Smooth muscle cell (in vitro differentiated cells): ENCODE data around the gene IL10RB. TPM values are rescaled to one million over a fixed set of nuclear protein-coding genes. Genes with fewer than 3 reads are reported as not detected.

ENCODE experiments used
- DNase-seq: peaks from one replicate; lab custom pipeline; 2025; ENCODE audit not compliant: unreplicated experiment; lab: John Stamatoyannopoulos, UW
- H2AFZ ChIP-seq: fragments of 200-600 bp; sonication (generic); 2 replicates; pipeline ENCODE4 v1.6.0; 2016; ENCODE audit warnings: antibody characterized with exemption, low read depth, mild to moderate bottlenecking
- H3F3A ChIP-seq: fragments of 200-600 bp; sonication (generic); 2 replicates; pipeline ENCODE4 v1.6.0; 2017; ENCODE audit warnings: antibody characterized with exemption, low read depth
- H3K27ac ChIP-seq: fragments of 200-600 bp; sonication (generic); 2 replicates; pipeline ENCODE4 v1.5.1; 2016; ENCODE audit warnings: low read depth, mild to moderate bottlenecking
- H3K27me3 ChIP-seq: fragments of 200-600 bp; sonication (generic); 2 replicates; pipeline ENCODE4 v1.6.1; 2016; ENCODE audit warnings: low read depth, mild to moderate bottlenecking
- H3K36me3 ChIP-seq: fragments of 200-600 bp; sonication (generic); 2 replicates; pipeline ENCODE4 v1.5.1; 2016; ENCODE audit warnings: low read depth
- H3K4me1 ChIP-seq: fragments of 200-600 bp; sonication (generic); 2 replicates; pipeline ENCODE4 v1.5.1; 2016; ENCODE audit warnings: low read depth
- H3K4me2 ChIP-seq: fragments of 200-600 bp; sonication (generic); 2 replicates; pipeline ENCODE4 v1.6.0; 2016; ENCODE audit warnings: mild to moderate bottlenecking
- H3K4me3 ChIP-seq: fragments of 200-600 bp; sonication (generic); 2 replicates; pipeline ENCODE4 v1.5.1; 2016; ENCODE audit warnings: mild to moderate bottlenecking
- H3K79me2 ChIP-seq: fragments of 200-600 bp; sonication (generic); 2 replicates; pipeline ENCODE4 v1.6.0; 2016; ENCODE audit warnings: low read depth, mild to moderate bottlenecking
- H3K9ac ChIP-seq: fragments of 200-600 bp; sonication (generic); 2 replicates; pipeline ENCODE4 v1.6.0; 2016; ENCODE audit warnings: low read depth
- H3K9me3 ChIP-seq: fragments of 200-600 bp; sonication (generic); replicated peaks from 2 replicates; pipeline ENCODE4 v1.5.1; 2016; ENCODE audit warnings: low read depth
- H4K20me1 ChIP-seq: fragments of 200-600 bp; sonication (generic); 2 replicates; pipeline ENCODE4 v1.6.0; 2016; ENCODE audit warnings: low read depth
- WGBS: methylation state at CpG from one replicate; pipeline ENCODE4 v1.1.7; 2016; ENCODE audit warnings: low lambda C conversion rate; 5-methylcytosine and 5-hydroxymethylcytosine counted together
- polyA plus RNA-seq: library from polyadenylated mRNA; unstranded; fragments of >200 nt; fragmentation: Nextera tagmentation; extraction: Ambion mirVana; gene quantifications from 2 replicates; pipeline ENCODE4 v1.2.1, GENCODE V29; 2016
- total RNA-seq: library from RNA; depleted of rRNA; stranded (reverse); fragments of >200 nt; gene quantifications from 2 replicates; pipeline ENCODE4 v1.2.3, GENCODE V29; 2014
- TF ChIP-seq, protein P1 (sequence below): fragments of 200-600 bp; sonication (generic); IDR thresholded peaks from 2 replicates; pipeline ENCODE4 v1.5.1; 2017; ENCODE audit warnings: borderline replicate concordance, mild to moderate bottlenecking, antibody characterized with exemption; ENCODE audit not compliant: insufficient read depth, poor library complexity, severe bottlenecking

Gene IL10RB
- total and polyA plus RNA-seq, 2 experiments from 2014 or later, result 34.4 to 40.2 TPM

DNA sequence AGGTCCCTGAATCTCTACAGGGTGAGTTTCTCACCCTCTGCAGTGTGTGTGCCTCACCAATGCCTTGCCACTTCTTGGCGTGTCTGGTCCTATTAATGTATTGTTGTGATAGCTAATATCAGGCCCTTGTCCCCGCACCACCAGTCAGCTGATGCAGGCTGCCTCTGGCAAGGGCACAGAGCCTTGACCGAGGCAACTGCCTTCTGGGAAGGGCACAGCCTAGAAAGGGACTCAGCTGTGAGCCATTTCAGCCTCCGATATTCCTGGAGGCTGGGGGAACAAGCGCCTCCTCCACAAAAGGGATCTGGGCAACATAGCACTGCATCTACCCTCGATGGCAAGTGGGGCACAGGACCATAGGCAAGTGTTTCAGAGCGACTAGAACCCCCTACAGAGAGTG, 27.0 kb downstream of the IL10RB start:
- Histone ChIP-seq H4K20me1 (no peaks in the 10 kb centered on the region), H3K27me3 (no peaks in the 10 kb centered on the region), H3K79me2 (no peaks in the 10 kb centered on the region), H3K4me3 (no peak overlapping the region), H3K4me2 (no peak overlapping the region), H3F3A (no peaks in the 10 kb centered on the region), H3K27ac (no peak overlapping the region), H3K4me1 (no peaks in the 10 kb centered on the region), H3K36me3 (no peaks in the 10 kb centered on the region), H3K9ac (no peak overlapping the region), H3K9me3 (no peaks in the 10 kb centered on the region), H2AFZ (no peak overlapping the region)
- WGBS, result 97% methylated on average over 7 of the region's 7 CpGs
- no peak for DNase-seq
- TF ChIP-seq, protein P1, sequence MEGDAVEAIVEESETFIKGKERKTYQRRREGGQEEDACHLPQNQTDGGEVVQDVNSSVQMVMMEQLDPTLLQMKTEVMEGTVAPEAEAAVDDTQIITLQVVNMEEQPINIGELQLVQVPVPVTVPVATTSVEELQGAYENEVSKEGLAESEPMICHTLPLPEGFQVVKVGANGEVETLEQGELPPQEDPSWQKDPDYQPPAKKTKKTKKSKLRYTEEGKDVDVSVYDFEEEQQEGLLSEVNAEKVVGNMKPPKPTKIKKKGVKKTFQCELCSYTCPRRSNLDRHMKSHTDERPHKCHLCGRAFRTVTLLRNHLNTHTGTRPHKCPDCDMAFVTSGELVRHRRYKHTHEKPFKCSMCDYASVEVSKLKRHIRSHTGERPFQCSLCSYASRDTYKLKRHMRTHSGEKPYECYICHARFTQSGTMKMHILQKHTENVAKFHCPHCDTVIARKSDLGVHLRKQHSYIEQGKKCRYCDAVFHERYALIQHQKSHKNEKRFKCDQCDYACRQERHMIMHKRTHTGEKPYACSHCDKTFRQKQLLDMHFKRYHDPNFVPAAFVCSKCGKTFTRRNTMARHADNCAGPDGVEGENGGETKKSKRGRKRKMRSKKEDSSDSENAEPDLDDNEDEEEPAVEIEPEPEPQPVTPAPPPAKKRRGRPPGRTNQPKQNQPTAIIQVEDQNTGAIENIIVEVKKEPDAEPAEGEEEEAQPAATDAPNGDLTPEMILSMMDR, result no peak

- Histone ChIP-seq H4K20me1 (no peaks in the 10 kb centered on the region), H2AFZ (no peak overlapping the region), H3K4me2 (no peak overlapping the region), H3K27me3 (no peaks in the 10 kb centered on the region), H3K4me1 (no peaks in the 10 kb centered on the region), H3K36me3 (no peaks in the 10 kb centered on the region), H3F3A (no peaks in the 10 kb centered on the region), H3K79me2 (no peaks in the 10 kb centered on the region), H3K9ac (no peak overlapping the region), H3K4me3 (no peak overlapping the region), H3K27ac (no peak overlapping the region), H3K9me3 (no peaks in the 10 kb centered on the region)
- WGBS, result 64% methylated on average over 7 of the region's 7 CpGs
- no peak for DNase-seq
- TF ChIP-seq, protein P1, result no peak
These were observed 27.6 kb downstream of the IL10RB start for GRCh38 chr21:33293811-33294216.

- H3K4me3 ChIP-seq, result no peak overlapping the region
- H3K27ac ChIP-seq, result no peak overlapping the region
- no peak overlapping the region for H2AFZ ChIP-seq
- no peaks in the 10 kb centered on the region for H4K20me1 ChIP-seq
- TF ChIP-seq, protein P1, result no peak
- no peaks in the 10 kb centered on the region for H3K36me3 ChIP-seq
- H3K27me3 ChIP-seq, result no peaks in the 10 kb centered on the region
- H3K9me3 ChIP-seq, result no peaks in the 10 kb centered on the region
- no peaks in the 10 kb centered on the region for H3K79me2 ChIP-seq
- peaks cover 3% of the 10 kb centered on the region for H3K4me1 ChIP-seq
- WGBS, result 99% methylated on average over 6 of the region's 6 CpGs
- H3K4me2 ChIP-seq, result no peak overlapping the region
- H3K9ac ChIP-seq, result no peak overlapping the region
- H3F3A ChIP-seq, result no peaks in the 10 kb centered on the region
- no peak for DNase-seq
These were observed 30.0 kb downstream of the IL10RB start for GRCh38 chr21:33296156-33296555.

- no peak overlapping the region for H3K9ac ChIP-seq
These were observed 33.1 kb downstream of the IL10RB start for GRCh38 chr21:33299181-33299752.

More at GRCh38 chr21:33299181-33299752, 33.1 kb downstream of the IL10RB start:
- DNase-seq, result no peak
- Histone ChIP-seq H3K36me3 (no peaks in the 10 kb centered on the region), H3K4me1 (peaks cover 3% of the 10 kb centered on the region), H2AFZ (no peak overlapping the region), H3K4me3 (no peak overlapping the region), H3F3A (no peaks in the 10 kb centered on the region), H3K9me3 (no peaks in the 10 kb centered on the region), H3K27me3 (no peaks in the 10 kb centered on the region), H3K79me2 (no peaks in the 10 kb centered on the region), H3K27ac (no peak overlapping the region), H3K4me2 (no peak overlapping the region), H4K20me1 (no peaks in the 10 kb centered on the region)
- TF ChIP-seq, protein P1, result no peak
- WGBS, result 85% methylated on average over 5 of the region's 5 CpGs
